T-helper 2 cell treated with Interferon-gamma antibody and Interleukin-4, amounts not matched to agents 5 μg/mL and 100 μg/mL, for 36 hours (primary cell): ENCODE data around the gene MRPS9.

Experiments
- DNase-seq: peaks from one replicate; pipeline ENCODE4 v3.0.0; 2021; ENCODE audit warnings: low spot score
- H3K27ac Mint-ChIP-seq: one replicate; pipeline ENCODE4 v1.8.0; 2021; ENCODE audit warnings: mild to moderate bottlenecking, mixed read lengths
- H3K27me3 Mint-ChIP-seq: one replicate; pipeline ENCODE4 v1.8.0; 2021; ENCODE audit warnings: low read depth, mixed read lengths
- H3K36me3 Mint-ChIP-seq: one replicate; pipeline ENCODE4 v1.8.0; 2021; ENCODE audit warnings: low read depth, mixed read lengths
- H3K4me1 Mint-ChIP-seq: one replicate; pipeline ENCODE4 v1.8.0; 2021; ENCODE audit warnings: low read depth, mixed read lengths
- H3K4me3 Mint-ChIP-seq: one replicate; pipeline ENCODE4 v1.8.0; 2022; ENCODE audit warnings: mild to moderate bottlenecking, moderate library complexity, mixed read lengths
- H3K9me3 Mint-ChIP-seq: one replicate; pipeline ENCODE4 v1.8.0; 2021; ENCODE audit warnings: mixed read lengths

The MRPS9 gene

DNA sequence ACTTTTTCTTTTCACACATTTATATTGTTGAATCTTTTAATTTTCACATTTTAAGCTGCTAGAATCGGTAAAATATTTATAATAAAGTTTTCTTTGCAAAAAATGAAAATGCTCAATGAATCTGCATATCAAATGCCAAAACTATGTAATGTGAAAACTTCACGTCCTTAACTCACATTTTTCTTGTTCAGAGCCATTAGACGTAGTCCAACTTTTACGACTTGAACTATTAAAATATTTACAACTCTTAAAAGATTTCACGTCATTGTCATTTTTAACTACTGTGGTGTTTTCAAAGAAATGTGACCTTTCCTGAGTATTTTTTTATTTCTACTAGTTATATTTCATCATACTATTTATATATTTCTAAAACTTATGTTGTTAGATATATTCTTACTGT lies 54.9 kb downstream of the MRPS9 start:
- H3K4me3 Mint-ChIP-seq = no peak overlapping the region
- H3K27ac Mint-ChIP-seq = no peak overlapping the region
- no peak for DNase-seq
- H3K27me3 Mint-ChIP-seq = no peaks in the 10 kb centered on the region
- H3K9me3 Mint-ChIP-seq = no peaks in the 10 kb centered on the region
- H3K4me1 Mint-ChIP-seq = peaks cover under 1% of the 10 kb centered on the region
- no peaks in the 10 kb centered on the region for H3K36me3 Mint-ChIP-seq

DNA sequence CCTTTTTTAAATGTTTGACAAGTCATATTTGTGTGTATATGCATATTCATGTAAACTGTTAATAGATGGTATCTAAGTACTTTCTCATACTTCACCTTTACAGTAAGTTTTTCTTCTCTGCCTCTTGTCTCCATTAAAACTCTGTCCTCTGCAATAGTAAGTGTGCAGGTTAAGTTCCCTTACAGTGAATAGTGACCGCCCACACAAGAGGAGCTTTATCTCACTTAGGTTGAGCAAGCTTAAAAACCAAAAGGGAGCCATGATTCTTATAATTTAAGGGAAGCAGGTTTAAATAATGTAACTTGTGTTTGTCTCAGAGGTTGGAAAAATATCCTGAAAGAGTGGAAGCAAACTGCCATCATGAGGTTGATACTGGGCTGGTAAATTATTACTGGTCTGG lies 61.3 kb downstream of the MRPS9 start:
- Mint-ChIP-seq H3K4me3 (no peak overlapping the region), H3K9me3 (no peaks in the 10 kb centered on the region), H3K4me1 (no peaks in the 10 kb centered on the region), H3K27me3 (no peaks in the 10 kb centered on the region), H3K27ac (no peak overlapping the region), H3K36me3 (peaks cover 3% of the 10 kb centered on the region)
- DNase-seq = no peak

DNA sequence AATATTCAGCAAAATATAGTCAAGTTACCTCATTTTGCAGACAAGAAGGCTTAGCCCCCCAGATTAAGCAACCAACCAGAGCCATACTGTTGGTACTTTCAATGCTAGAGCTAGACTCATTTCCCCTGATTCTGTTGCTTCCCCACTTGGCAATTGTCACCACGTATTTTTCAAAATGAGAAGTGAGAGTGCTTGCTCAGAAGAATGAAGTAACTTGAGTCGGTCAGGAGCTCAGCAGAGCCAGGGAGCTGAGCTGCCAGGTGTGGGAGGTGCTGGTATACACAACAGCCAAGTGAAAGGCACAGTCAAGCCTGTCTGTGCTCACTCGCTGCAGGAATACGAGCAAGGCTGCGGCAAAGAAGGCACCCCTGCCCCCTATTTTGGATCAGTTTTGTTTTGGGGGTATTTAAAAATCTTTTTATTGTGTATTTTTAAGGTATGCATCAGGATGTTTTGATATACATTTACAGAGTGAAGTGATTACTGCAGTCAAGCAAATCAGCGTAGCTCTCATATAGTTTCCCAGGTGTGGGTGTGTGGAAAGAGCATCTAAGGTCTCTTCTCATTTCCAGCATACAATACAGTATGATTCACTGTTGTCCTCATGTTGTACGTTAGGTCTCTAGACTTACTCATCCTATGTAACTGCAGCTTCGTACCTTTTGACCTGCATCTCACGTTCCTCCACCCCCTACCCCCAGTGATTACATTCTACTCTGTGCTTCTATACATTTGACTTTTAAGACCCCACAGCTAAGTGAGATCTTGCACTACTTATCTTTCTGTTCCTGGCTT lies 62.4 kb downstream of the MRPS9 start:
- Mint-ChIP-seq H3K9me3 (no peaks in the 10 kb centered on the region), H3K4me3 (no peak overlapping the region), H3K27me3 (no peaks in the 10 kb centered on the region), H3K4me1 (no peaks in the 10 kb centered on the region), H3K36me3 (peaks cover 3% of the 10 kb centered on the region), H3K27ac (no peak overlapping the region)
- no peak for DNase-seq

DNA sequence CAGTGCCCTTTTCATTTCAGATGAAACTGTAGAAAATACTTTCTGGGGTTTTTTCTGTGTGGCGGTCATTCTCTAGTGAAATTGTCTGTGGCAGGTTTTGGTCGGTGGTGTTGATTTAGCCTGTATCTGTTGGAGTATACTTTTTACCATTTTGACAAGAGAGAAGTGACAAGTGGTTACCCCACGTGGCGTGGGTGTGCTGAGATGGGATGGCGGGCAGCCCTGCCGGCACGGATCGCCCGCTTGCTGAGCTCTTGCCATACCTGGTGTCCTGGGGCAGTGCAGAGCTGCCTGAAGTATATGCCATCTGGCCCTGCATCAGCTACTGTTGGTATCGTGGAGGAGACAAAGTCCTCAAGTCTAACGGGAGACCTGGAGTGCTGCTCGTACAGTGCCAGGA lies 64.1 kb downstream of the MRPS9 start:
- H3K27me3 Mint-ChIP-seq = no peaks in the 10 kb centered on the region
- no peak overlapping the region for H3K4me3 Mint-ChIP-seq
- no peaks in the 10 kb centered on the region for H3K4me1 Mint-ChIP-seq
- peaks cover 3% of the 10 kb centered on the region for H3K36me3 Mint-ChIP-seq
- no peak overlapping the region for H3K27ac Mint-ChIP-seq
- DNase-seq = no peak
- no peaks in the 10 kb centered on the region for H3K9me3 Mint-ChIP-seq

DNA sequence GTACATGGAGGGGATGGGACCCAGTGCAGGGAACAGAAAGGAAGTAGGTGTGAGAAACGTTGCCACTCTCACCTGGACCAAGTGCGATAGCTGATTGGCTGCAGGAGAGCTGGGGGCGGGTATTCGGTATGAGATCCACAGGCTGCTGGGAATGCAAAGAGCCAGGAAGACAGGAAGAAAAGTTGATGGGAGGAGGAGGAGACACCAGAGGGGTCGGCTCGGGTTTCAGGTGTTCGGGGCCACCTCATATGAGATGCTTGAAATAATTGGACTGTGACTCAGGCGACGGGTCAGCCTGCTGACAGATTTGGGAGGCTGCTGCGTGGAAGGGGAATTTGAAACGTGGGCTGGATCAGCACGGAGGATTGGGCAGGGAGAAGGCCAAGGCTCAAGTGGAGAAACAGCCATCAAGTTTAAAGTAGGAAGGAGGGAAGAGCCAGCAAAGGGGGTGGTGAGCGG lies 65.1 kb downstream of the MRPS9 start:
- Mint-ChIP-seq H3K4me3 (no peak overlapping the region), H3K4me1 (no peaks in the 10 kb centered on the region), H3K36me3 (peaks cover 3% of the 10 kb centered on the region), H3K9me3 (no peaks in the 10 kb centered on the region), H3K27ac (no peak overlapping the region), H3K27me3 (no peaks in the 10 kb centered on the region)
- no peak for DNase-seq

DNA sequence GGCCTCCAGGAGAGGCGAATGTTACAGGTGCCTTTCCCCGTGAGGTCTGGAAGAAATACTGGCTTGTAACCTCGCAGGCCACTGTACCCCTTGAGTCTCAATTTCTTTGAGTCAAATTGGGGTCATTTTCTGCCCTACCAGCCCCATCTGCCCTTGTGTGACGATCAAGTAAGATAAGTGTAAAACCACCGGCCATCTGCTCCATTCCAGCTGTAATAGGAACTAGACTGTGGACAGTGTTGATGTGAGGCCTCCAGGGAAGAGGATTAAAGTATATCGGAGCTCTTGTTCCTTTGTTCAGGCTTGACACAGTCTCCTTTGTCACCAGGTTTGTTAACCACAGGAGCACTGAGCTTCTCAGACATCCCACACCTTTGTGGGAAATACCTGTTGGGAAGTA lies 65.6 kb downstream of the MRPS9 start:
- Mint-ChIP-seq H3K9me3 (no peaks in the 10 kb centered on the region), H3K27ac (no peak overlapping the region)
- no peak for DNase-seq

DNA sequence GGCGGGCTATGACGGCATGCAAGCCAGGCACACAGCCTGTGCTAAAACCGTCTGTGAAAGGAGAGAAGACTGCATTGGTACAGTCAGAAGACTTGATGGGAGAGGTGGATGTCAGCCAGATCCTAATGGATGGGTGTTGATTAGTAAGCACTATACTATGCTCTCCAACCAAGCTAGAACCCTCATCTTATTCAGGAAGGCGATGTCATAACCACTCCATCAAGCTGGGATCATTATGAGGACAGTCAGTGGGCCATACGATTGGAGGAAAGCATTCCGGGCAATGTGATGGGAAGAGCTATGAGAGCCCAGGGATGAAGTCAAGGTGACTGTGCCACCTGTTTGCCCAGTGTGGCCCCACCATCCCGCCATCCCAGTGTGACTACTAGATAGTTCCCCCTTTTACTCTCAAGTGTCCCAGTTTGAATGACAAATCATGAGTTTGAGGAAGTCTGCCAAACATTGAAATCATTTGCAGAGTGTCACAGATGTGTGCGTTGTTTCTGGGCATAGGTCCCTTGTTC lies 66.4 kb downstream of the MRPS9 start:
- peaks cover 3% of the 10 kb centered on the region for H3K36me3 Mint-ChIP-seq
- no peaks in the 10 kb centered on the region for H3K4me1 Mint-ChIP-seq
- no peaks in the 10 kb centered on the region for H3K27me3 Mint-ChIP-seq
- DNase-seq = no peak
- no peak overlapping the region for H3K27ac Mint-ChIP-seq
- no peaks in the 10 kb centered on the region for H3K9me3 Mint-ChIP-seq
- no peak overlapping the region for H3K4me3 Mint-ChIP-seq

More for the DNA sequence above, 65.6 kb downstream of the MRPS9 start:
- H3K27me3 Mint-ChIP-seq = no peaks in the 10 kb centered on the region
- H3K4me3 Mint-ChIP-seq = no peak overlapping the region
- no peaks in the 10 kb centered on the region for H3K4me1 Mint-ChIP-seq
- H3K36me3 Mint-ChIP-seq = peaks cover 3% of the 10 kb centered on the region

DNA sequence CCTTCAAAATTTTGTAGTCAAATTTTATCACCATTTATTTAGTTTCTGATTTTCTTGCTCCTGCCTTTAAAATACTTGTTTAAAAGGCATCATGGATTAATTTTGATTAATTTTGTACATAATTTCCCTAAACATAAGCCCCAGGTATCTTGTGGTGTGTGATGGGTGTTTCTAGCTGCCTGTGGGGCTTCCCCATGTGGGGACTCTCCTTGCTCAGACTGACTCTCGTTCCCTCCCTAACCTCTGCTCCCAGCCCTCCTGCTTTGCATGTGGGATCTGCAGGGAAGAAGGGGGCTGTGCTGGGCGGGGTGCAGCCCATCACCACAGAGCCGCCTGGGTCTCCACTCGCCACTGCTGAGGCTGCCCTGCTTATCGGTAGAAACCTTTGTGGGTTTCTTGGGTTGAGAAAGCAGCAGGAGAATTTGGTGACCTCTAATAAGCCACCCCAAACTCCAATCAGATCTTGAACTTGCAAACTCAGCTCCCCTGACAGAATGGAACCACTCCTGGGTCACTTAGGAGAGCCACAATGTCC lies 72.5 kb downstream of the MRPS9 start:
- H3K36me3 Mint-ChIP-seq = no peaks in the 10 kb centered on the region
- no peak overlapping the region for H3K27ac Mint-ChIP-seq
- H3K9me3 Mint-ChIP-seq = no peaks in the 10 kb centered on the region
- H3K4me1 Mint-ChIP-seq = no peaks in the 10 kb centered on the region
- no peak for DNase-seq
- no peaks in the 10 kb centered on the region for H3K27me3 Mint-ChIP-seq
- no peak overlapping the region for H3K4me3 Mint-ChIP-seq

DNA sequence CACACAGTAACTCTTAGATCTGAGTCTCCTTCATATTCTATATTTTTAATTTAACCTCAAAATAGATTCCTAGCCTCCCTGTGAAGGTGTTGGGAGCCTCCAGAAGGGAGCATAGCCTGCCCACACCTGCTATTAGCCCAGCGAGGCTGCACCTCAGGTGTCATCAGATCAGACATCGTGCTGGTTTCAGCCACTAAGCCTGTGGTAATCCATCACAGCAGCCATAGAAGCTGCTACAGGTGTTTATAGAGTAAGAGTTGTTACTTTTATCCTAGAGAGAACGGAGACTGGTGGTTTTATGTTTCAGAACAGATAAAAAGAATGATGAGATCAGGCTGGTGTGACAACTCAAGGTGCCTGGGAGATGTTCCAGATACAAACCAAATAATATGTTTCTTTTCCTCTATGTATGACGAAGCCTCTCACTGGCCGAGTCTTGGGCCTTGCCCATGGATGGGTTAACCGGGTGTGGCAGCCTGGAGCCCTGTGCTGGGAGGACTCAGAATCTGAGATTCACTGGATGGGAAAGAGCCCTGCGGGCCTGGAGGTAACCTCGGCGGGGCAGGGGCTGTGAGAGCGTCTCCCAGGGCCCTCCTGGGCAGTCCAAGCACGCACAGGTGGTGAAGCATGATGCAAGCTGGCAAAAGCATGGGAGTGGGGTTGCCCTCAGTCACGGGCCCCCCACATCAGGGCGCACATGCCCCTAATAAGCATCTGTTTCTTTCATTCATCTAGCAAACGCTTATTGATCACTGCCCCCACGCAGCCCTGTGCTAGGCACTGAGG lies 73.7 kb downstream of the MRPS9 start:
- H3K36me3 Mint-ChIP-seq = no peaks in the 10 kb centered on the region
- no peak overlapping the region for H3K4me3 Mint-ChIP-seq
- no peak overlapping the region for H3K27ac Mint-ChIP-seq
- no peak for DNase-seq
- no peaks in the 10 kb centered on the region for H3K9me3 Mint-ChIP-seq
- H3K27me3 Mint-ChIP-seq = no peaks in the 10 kb centered on the region
- H3K4me1 Mint-ChIP-seq = no peaks in the 10 kb centered on the region

DNA sequence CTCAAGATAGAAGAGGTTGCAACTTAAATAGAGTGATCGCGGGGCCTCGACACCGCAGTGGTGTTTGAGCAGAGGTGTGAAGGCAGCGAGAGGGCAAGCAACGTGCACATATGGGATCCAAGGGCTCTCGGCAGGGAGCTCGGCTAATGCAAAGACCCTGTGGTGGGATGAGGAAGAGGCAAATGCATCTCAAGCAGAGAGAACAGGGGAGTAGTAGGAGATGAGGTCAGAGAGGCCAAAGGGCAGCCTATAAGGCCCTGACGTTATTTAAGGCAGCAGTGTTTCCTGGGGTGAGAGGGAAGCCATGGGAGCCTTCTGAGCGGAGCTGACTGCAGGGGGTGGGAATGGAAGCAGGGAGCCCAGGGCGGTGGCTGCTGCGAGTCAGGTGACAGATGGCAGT lies 74.5 kb downstream of the MRPS9 start:
- no peaks in the 10 kb centered on the region for H3K36me3 Mint-ChIP-seq
- H3K27me3 Mint-ChIP-seq = no peaks in the 10 kb centered on the region
- H3K9me3 Mint-ChIP-seq = no peaks in the 10 kb centered on the region
- H3K4me1 Mint-ChIP-seq = no peaks in the 10 kb centered on the region
- H3K27ac Mint-ChIP-seq = no peak overlapping the region
- no peak overlapping the region for H3K4me3 Mint-ChIP-seq
- DNase-seq = no peak

DNA sequence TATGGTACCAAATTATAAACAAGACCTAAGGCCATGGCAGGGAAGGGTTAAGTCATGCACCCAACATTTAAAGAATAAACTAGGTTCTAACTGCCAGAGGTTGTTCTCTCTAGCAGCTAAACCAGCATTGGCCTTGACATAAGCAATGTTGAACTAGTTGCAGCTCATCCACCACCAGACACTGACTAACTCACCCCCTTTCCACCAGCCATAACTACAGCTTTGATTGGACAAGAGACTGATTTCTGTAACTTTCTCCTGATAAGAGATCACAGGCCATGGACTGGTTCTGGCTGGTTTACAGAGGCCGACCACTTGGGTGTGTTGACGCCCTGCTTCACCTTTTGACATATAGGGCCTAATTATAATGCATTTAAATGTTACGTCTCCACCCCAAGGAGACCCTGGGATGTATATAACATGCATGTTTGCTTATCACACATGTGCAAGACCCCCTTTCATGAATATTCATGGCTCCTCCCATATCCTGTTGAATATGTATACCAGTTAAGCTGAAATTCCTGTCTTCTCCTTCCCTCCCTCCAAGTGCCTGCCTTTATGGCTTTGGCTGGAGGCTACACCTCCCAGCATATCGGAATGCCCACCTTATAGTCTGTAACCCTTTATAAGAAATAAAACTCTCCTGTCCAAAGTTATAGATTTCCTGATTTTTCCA lies 75.9 kb downstream of the MRPS9 start:
- Mint-ChIP-seq H3K36me3 (no peaks in the 10 kb centered on the region), H3K9me3 (no peaks in the 10 kb centered on the region), H3K27ac (no peak overlapping the region), H3K4me1 (no peaks in the 10 kb centered on the region), H3K4me3 (no peak overlapping the region), H3K27me3 (no peaks in the 10 kb centered on the region)
- no peak for DNase-seq

DNA sequence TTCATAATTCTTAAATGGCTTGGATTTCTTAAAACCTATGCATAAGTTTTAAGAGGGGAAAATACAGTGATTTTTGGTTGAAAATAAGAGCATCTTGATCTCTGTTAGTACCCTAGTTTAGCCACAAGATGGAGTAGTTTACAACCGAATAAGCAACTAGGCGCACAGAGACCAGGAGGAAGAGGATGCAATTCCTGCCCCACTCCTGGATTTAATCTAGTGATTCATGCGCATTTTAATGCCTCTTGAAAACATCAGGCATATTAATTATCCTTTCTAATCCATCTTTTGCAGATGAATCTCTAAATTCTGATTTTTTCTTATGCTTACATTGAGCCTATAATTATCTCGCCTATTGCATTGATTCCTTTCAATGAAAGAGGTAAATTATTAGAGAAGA lies 76.7 kb downstream of the MRPS9 start:
- no peak for DNase-seq
- Mint-ChIP-seq H3K9me3 (no peaks in the 10 kb centered on the region), H3K4me1 (no peaks in the 10 kb centered on the region), H3K36me3 (no peaks in the 10 kb centered on the region), H3K27ac (no peak overlapping the region), H3K4me3 (no peak overlapping the region), H3K27me3 (no peaks in the 10 kb centered on the region)

DNA sequence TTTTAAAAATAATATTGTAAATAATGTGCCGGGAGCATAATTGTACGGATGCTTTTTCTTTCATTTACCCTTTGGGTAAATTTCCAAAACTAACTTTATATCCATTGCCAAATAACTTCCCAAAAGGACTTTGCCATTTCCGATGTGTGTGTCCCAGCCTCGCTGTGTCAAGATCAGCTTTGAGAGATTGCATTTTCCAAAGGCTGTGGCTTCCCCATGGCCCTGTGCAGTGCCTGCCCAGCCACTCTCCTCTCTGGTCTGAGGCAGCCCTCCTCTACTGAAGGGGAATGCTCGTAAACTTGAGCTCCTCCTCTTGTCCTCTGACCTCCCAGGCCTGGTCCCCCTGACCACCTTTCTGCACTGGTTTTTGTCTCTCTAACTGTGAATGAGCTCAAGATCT lies 78.5 kb downstream of the MRPS9 start:
- Mint-ChIP-seq H3K4me1 (no peaks in the 10 kb centered on the region), H3K36me3 (no peaks in the 10 kb centered on the region), H3K4me3 (no peak overlapping the region), H3K27ac (no peak overlapping the region), H3K9me3 (no peaks in the 10 kb centered on the region), H3K27me3 (no peaks in the 10 kb centered on the region)
- DNase-seq = no peak

DNA sequence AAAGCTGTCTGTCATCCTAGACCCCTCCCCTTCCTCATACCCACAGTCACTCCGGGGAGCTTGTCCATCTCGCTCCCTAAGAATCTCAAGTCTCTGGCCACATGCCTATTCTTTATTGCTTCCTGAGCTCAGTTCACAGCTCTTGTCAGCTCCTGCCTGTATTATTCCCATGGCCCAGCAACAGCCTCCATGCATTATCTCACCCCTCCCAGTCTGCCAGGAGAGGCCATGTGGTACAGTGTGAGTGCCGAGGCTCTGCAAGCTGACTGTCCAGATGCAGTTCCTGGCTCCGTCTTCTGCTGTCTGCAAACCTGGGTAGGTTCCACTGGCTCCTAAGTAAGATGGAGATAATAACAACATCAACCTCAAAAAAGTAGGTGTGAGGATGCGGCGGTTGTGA lies 79.7 kb downstream of the MRPS9 start:
- Mint-ChIP-seq H3K27me3 (no peaks in the 10 kb centered on the region), H3K4me1 (no peaks in the 10 kb centered on the region), H3K27ac (no peak overlapping the region), H3K4me3 (no peak overlapping the region), H3K36me3 (no peaks in the 10 kb centered on the region), H3K9me3 (no peaks in the 10 kb centered on the region)
- DNase-seq = no peak
